Measurements from ENCODE around the gene MINDY1. TPM values are rescaled to one million over a fixed set of nuclear protein-coding genes. Genes with fewer than 3 reads are reported as not detected.

The MINDY1 gene
- total and polyA plus RNA-seq, 10 of the 15 experiments (the other 5 are each of a cell fraction or from before 2014, with no cell fraction given) = 0.48 to 8.8 (median 5.0) TPM

- no TSS peak for BruUV-seq (replicated peaks)
- no peaks in the 10 kb centered on the region for H3K9me3 ChIP-seq (replicated peaks; ENCODE audit: control insufficient read depth, insufficient read depth, low read length)
- H4K20me1 ChIP-seq (ENCODE audit: control insufficient read depth, insufficient read depth) = no peaks in the 10 kb centered on the region
- no peak overlapping the region for H3K4me3 ChIP-seq
- H3K79me2 ChIP-seq (ENCODE audit: control insufficient read depth, insufficient read depth, low read length) = peaks cover 5% of the 10 kb centered on the region
- intact Hi-C loops (cut with micrococcal nuclease; ENCODE audit: unreplicated experiment) = no loop called here
- SMC1A ChIA-PET (ENCODE audit: uncharacterized antibody, unreplicated experiment) = interaction anchor here (0.6 kb wide), 1 partner anchor 45 kb away, joined by 3 read pairs; no protein-coding TSS in a partner anchor
- no peaks in the 10 kb centered on the region for H3K27me3 ChIP-seq (replicated peaks in 1 of 2; ENCODE audit: control insufficient read depth in 2 of 2, insufficient read depth in 2 of 2, low read length in 1 of 2)
- H3K27ac ChIP-seq (ENCODE audit: control insufficient read depth, insufficient read depth) = no peak overlapping the region
- H3K9ac ChIP-seq (ENCODE audit: control insufficient read depth, insufficient read depth, low read length) = no peak overlapping the region; the same call in 1 of the 2 replicates
- FAIRE-seq (no peak), ATAC-seq (no peak), DNase-seq (ENCODE audit: low read depth, low spot score) (no peak)
- H3K4me2 ChIP-seq (ENCODE audit: control insufficient read depth, insufficient read depth) = no peak overlapping the region
- CTCF ChIA-PET = interaction anchor here (0.9 to 16.2 kb wide), 3 partner anchors 8 to 42 kb away, joined by 3 to 252 read pairs (median 4); partner anchors contain the start of genes ANXA9 and CERS2
- in situ Hi-C loops (cut with MboI) = no loop called here
- peaks cover 7% of the 10 kb centered on the region for H3K4me1 ChIP-seq (ENCODE audit: control insufficient read depth, insufficient read depth, low read length)
- POLR2A ChIA-PET = interaction anchor here (0.5 kb wide), 1 partner anchor 55 kb away, joined by 3 read pairs; no protein-coding TSS in a partner anchor
- RAD21 ChIA-PET (ENCODE audit: unreplicated experiment) = no interaction called here
- H3K36me3 ChIP-seq (ENCODE audit: control insufficient read depth in 2 of 2, insufficient read depth in 2 of 2, low read length in 1 of 2) = no peaks in the 10 kb centered on the region; a peak in 1 of 4 replicates
- H2AFZ ChIP-seq (ENCODE audit: control insufficient read depth, low read depth, low read length) = no peak overlapping the region
- TF ChIP-seq ZNF687 (IDR thresholded peaks at IDR 0.05) = no peak
- no peak for TF ChIP-seq SIX5 (IDR thresholded peaks at IDR 0.05; ENCODE audit: low read depth, low read length, severe bottlenecking)
- TF ChIP-seq NFIC (IDR thresholded peaks at IDR 0.05; ENCODE audit: low read depth, low read length) = no peak
- no peak for TF ChIP-seq RCOR1 (conservative IDR thresholded peaks at IDR 0.05; ENCODE audit: low read depth, low read length)
- TF ChIP-seq ZNF207 (IDR thresholded peaks at IDR 0.05; ENCODE audit: borderline replicate concordance) = no peak
- TF ChIP-seq CBX5 (IDR thresholded peaks at IDR 0.05; ENCODE audit: low read depth) = no peak
- no peak for TF ChIP-seq NRF1 (conservative IDR thresholded peaks at IDR 0.05; ENCODE audit: low read depth, low read length)
- no peak for TF ChIP-seq ELK1 (IDR thresholded peaks at IDR 0.05; ENCODE audit: low read depth, low read length)
- TF ChIP-seq SUZ12 (IDR thresholded peaks at IDR 0.05; ENCODE audit: unreplicated experiment) = no peak
- TF ChIP-seq NR2C1 (IDR thresholded peaks at IDR 0.05) = no peak
- TF ChIP-seq BCL3 (IDR thresholded peaks at IDR 0.05; ENCODE audit: borderline replicate concordance, insufficient read depth, low read depth, low read length, poor library complexity, severe bottlenecking) = no peak
- no peak for TF ChIP-seq NBN (IDR thresholded peaks at IDR 0.05)
- no peak for TF ChIP-seq FOS (IDR thresholded peaks at IDR 0.05; ENCODE audit: borderline replicate concordance, extremely low read depth, insufficient read length)
- no peak for TF ChIP-seq MEF2A (IDR thresholded peaks at IDR 0.05; ENCODE audit: insufficient read depth, low read depth, low read length)
- TF ChIP-seq MYC (IDR thresholded peaks at IDR 0.05; ENCODE audit: insufficient read depth, insufficient read length, insufficient replicate concordance, low read length, severe bottlenecking) = no peak
- TF ChIP-seq SIN3A (IDR thresholded peaks at IDR 0.05; ENCODE audit: low read depth, low read length) = no peak
Measured at GRCh38 chr1:151003180-151003579, 3.5 kb downstream of the MINDY1 start.
